Activated T-helper 17 cell treated with anti-CD3 and anti-CD28 coated beads, Interleukin-2, amount 50 U/mL, for 72 hours (primary cell): ENCODE data around the gene SYT17. TPM values are rescaled to one million over a fixed set of nuclear protein-coding genes. Genes with fewer than 3 reads are reported as not detected.
A peak's percentile ranks its signal among the peaks of the same experiment; 100 is the strongest.

Source experiments
- ATAC-seq: fragments of 150-1000 bp; cut with Tn5 transposase; replicated peaks from 2 replicates; pipeline ENCODE4 v1.10.0; 2021; ENCODE audit warnings: mild to moderate bottlenecking, moderate library complexity
- H3K27ac Mint-ChIP-seq: one replicate; pipeline ENCODE4 v1.8.0; 2022; ENCODE audit warnings: mixed read lengths
- H3K27me3 Mint-ChIP-seq: one replicate; pipeline ENCODE4 v1.8.0; 2022; ENCODE audit warnings: mixed read lengths
- H3K36me3 Mint-ChIP-seq: one replicate; pipeline ENCODE4 v1.8.0; 2022; ENCODE audit warnings: low read depth, mild to moderate bottlenecking, mixed read lengths
- H3K4me1 Mint-ChIP-seq: one replicate; pipeline ENCODE4 v1.8.0; 2022; ENCODE audit warnings: mixed read lengths
- H3K4me3 Mint-ChIP-seq: one replicate; pipeline ENCODE4 v1.8.0; 2022; ENCODE audit warnings: mild to moderate bottlenecking, mixed read lengths
- H3K9me3 Mint-ChIP-seq: one replicate; pipeline ENCODE4 v1.8.0; 2022; ENCODE audit warnings: mixed read lengths
- total RNA-seq, 2 donors: library from RNA; stranded (reverse); gene quantifications; one replicate each; pipeline ENCODE4 v1.2.3, GENCODE V29; 2022

The SYT17 gene
- total RNA-seq, 2 donors from 2014 or later: not detected

GRCh38 chr16:19264123-19264673 is 96.2 kb downstream of the SYT17 start:
- H3K27me3 Mint-ChIP-seq: no peaks in the 10 kb centered on the region
- H3K9me3 Mint-ChIP-seq: peaks cover 15% of the 10 kb centered on the region
- H3K4me1 Mint-ChIP-seq: no peaks in the 10 kb centered on the region
- no peak for ATAC-seq
- H3K27ac Mint-ChIP-seq: no peak overlapping the region
- H3K36me3 Mint-ChIP-seq: no peaks in the 10 kb centered on the region
- H3K4me3 Mint-ChIP-seq: no peak overlapping the region

GRCh38 chr16:19265380-19265930 is 97.4 kb downstream of the SYT17 start:
- H3K4me1 Mint-ChIP-seq: no peaks in the 10 kb centered on the region
- H3K9me3 Mint-ChIP-seq: peaks cover 16% of the 10 kb centered on the region
- no peak for ATAC-seq
- no peak overlapping the region for H3K27ac Mint-ChIP-seq
- H3K36me3 Mint-ChIP-seq: no peaks in the 10 kb centered on the region
- H3K4me3 Mint-ChIP-seq: no peak overlapping the region
- H3K27me3 Mint-ChIP-seq: no peaks in the 10 kb centered on the region

- Mint-ChIP-seq H3K36me3 (no peaks in the 10 kb centered on the region), H3K27ac (no peak overlapping the region), H3K4me1 (no peaks in the 10 kb centered on the region), H3K4me3 (no peak overlapping the region), H3K27me3 (no peaks in the 10 kb centered on the region), H3K9me3 (peaks cover 16% of the 10 kb centered on the region)
- ATAC-seq: no peak
These were observed 98.7 kb downstream of the SYT17 start for GRCh38 chr16:19266774-19267173.

GRCh38 chr16:19269098-19269497 is 101.1 kb downstream of the SYT17 start:
- peaks cover 16% of the 10 kb centered on the region for H3K9me3 Mint-ChIP-seq
- H3K4me3 Mint-ChIP-seq: no peak overlapping the region
- no peak overlapping the region for H3K27ac Mint-ChIP-seq
- no peaks in the 10 kb centered on the region for H3K4me1 Mint-ChIP-seq
- no peaks in the 10 kb centered on the region for H3K27me3 Mint-ChIP-seq
- ATAC-seq: no peak
- no peaks in the 10 kb centered on the region for H3K36me3 Mint-ChIP-seq

- H3K36me3 Mint-ChIP-seq: no peaks in the 10 kb centered on the region
- H3K4me1 Mint-ChIP-seq: no peaks in the 10 kb centered on the region
- H3K9me3 Mint-ChIP-seq: peaks cover 3% of the 10 kb centered on the region
- H3K27me3 Mint-ChIP-seq: no peaks in the 10 kb centered on the region
- ATAC-seq: no peak
- H3K27ac Mint-ChIP-seq: no peak overlapping the region
- no peak overlapping the region for H3K4me3 Mint-ChIP-seq
These were observed 106.2 kb downstream of the SYT17 start for GRCh38 chr16:19274165-19274797.

- ATAC-seq: no peak
- Mint-ChIP-seq H3K4me3 (no peak overlapping the region), H3K27ac (no peak overlapping the region), H3K4me1 (no peaks in the 10 kb centered on the region), H3K27me3 (peaks cover 5% of the 10 kb centered on the region), H3K9me3 (peaks cover 3% of the 10 kb centered on the region), H3K36me3 (no peaks in the 10 kb centered on the region)
These were observed 110.4 kb downstream of the SYT17 start for GRCh38 chr16:19278403-19278802.

GRCh38 chr16:19281246-19281645 is 113.2 kb downstream of the SYT17 start:
- peaks cover 9% of the 10 kb centered on the region for H3K27me3 Mint-ChIP-seq
- H3K9me3 Mint-ChIP-seq: peaks cover 3% of the 10 kb centered on the region
- no peaks in the 10 kb centered on the region for H3K36me3 Mint-ChIP-seq
- peaks cover 4% of the 10 kb centered on the region for H3K4me1 Mint-ChIP-seq
- H3K27ac Mint-ChIP-seq: no peak overlapping the region
- no peak overlapping the region for H3K4me3 Mint-ChIP-seq
- no peak for ATAC-seq

GRCh38 chr16:19282101-19282500 is 114.1 kb downstream of the SYT17 start:
- Mint-ChIP-seq H3K4me1 (peaks cover 4% of the 10 kb centered on the region), H3K27ac (no peak overlapping the region), H3K27me3 (peaks cover 9% of the 10 kb centered on the region), H3K9me3 (peaks cover 3% of the 10 kb centered on the region), H3K4me3 (no peak overlapping the region), H3K36me3 (no peaks in the 10 kb centered on the region)
- ATAC-seq: no peak

GRCh38 chr16:19283637-19284036 is 115.6 kb downstream of the SYT17 start:
- Mint-ChIP-seq H3K27me3 (peaks cover 9% of the 10 kb centered on the region), H3K36me3 (no peaks in the 10 kb centered on the region), H3K27ac (no peak overlapping the region), H3K9me3 (peaks cover 2% of the 10 kb centered on the region), H3K4me3 (no peak overlapping the region), H3K4me1 (peaks cover 4% of the 10 kb centered on the region)
- ATAC-seq: no peak

GRCh38 chr16:19284207-19284606 is 116.2 kb downstream of the SYT17 start:
- peaks cover 4% of the 10 kb centered on the region for H3K4me1 Mint-ChIP-seq
- no peak overlapping the region for H3K27ac Mint-ChIP-seq
- no peaks in the 10 kb centered on the region for H3K36me3 Mint-ChIP-seq
- no peaks in the 10 kb centered on the region for H3K9me3 Mint-ChIP-seq
- H3K4me3 Mint-ChIP-seq: no peak overlapping the region
- peaks cover 9% of the 10 kb centered on the region for H3K27me3 Mint-ChIP-seq
- ATAC-seq: peak; percentile 54

- Mint-ChIP-seq H3K36me3 (no peaks in the 10 kb centered on the region), H3K4me1 (peaks cover 4% of the 10 kb centered on the region), H3K27me3 (peaks cover 13% of the 10 kb centered on the region), H3K9me3 (no peaks in the 10 kb centered on the region), H3K4me3 (no peak within 1 kb of the TSS), H3K27ac (no peak within 1 kb of the TSS)
- no peak for ATAC-seq
These were observed 117.4 kb downstream of the SYT17 start, which contains the start of gene CLEC19A for GRCh38 chr16:19285431-19285830. TSS of gene CLEC19A (plus strand) at chr16:19285731. CDS start at chr16:19285852, 121 bp downstream.

GRCh38 chr16:19286827-19287226 is 118.8 kb downstream of the SYT17 start:
- no peak for ATAC-seq
- no peaks in the 10 kb centered on the region for H3K36me3 Mint-ChIP-seq

GRCh38 chr16:19287241-19287640 is 119.2 kb downstream of the SYT17 start:
- peaks cover 8% of the 10 kb centered on the region for H3K27me3 Mint-ChIP-seq
- ATAC-seq: no peak
- H3K27ac Mint-ChIP-seq: no peak overlapping the region
- peaks cover 4% of the 10 kb centered on the region for H3K4me1 Mint-ChIP-seq
- H3K36me3 Mint-ChIP-seq: no peaks in the 10 kb centered on the region
- no peaks in the 10 kb centered on the region for H3K9me3 Mint-ChIP-seq
- H3K4me3 Mint-ChIP-seq: no peak overlapping the region

More at GRCh38 chr16:19286827-19287226, 118.8 kb downstream of the SYT17 start:
- H3K9me3 Mint-ChIP-seq: no peaks in the 10 kb centered on the region
- peaks cover 4% of the 10 kb centered on the region for H3K4me1 Mint-ChIP-seq
- H3K27ac Mint-ChIP-seq: no peak overlapping the region
- H3K27me3 Mint-ChIP-seq: peaks cover 10% of the 10 kb centered on the region
- no peak overlapping the region for H3K4me3 Mint-ChIP-seq

- H3K4me1 Mint-ChIP-seq: peaks cover 3% of the 10 kb centered on the region
- ATAC-seq: no peak
- H3K36me3 Mint-ChIP-seq: no peaks in the 10 kb centered on the region
- no peak overlapping the region for H3K4me3 Mint-ChIP-seq
- H3K27ac Mint-ChIP-seq: no peak overlapping the region
- peaks cover 14% of the 10 kb centered on the region for H3K27me3 Mint-ChIP-seq
- no peaks in the 10 kb centered on the region for H3K9me3 Mint-ChIP-seq
These were observed 121.1 kb downstream of the SYT17 start for GRCh38 chr16:19288872-19289799.
